Left colon (tissue), 2 donors: ENCODE measurements around the gene BTC. TPM values are rescaled to one million over a fixed set of nuclear protein-coding genes. Genes with fewer than 3 reads are reported as not detected.
"Not testable (repeated sequence)": the region's sequence is repeated elsewhere in the genome, so short reads cannot be mapped to it uniquely, and the experiment has no call there.

Source experiments
- ATAC-seq: fragments of 200-7000 bp; cut with Tn5 transposase; one replicate; pipeline ENCODE4 v1.9.1; 2020; ENCODE audit warnings: mild to moderate bottlenecking, moderate library complexity
- DNase-seq, 2 donors: peaks; one replicate each; pipeline ENCODE4 v3.0.0-alpha.2; 2020
- intact Hi-C, 2 donors: fragments of 100-400 bp; cut with DNase I in 1 of 2; cut with micrococcal nuclease in 1 of 2; formaldehyde crosslinking; loops; one replicate each; pipeline versions ENCODE4 v1.11.2 to v1.14.0; 2022; cut with DNase I, micrococcal nuclease
- long read RNA-seq: library from polyadenylated mRNA; unstranded; transcript quantifications from one replicate; pipeline ENCODE4 v2.0.0, GENCODE V29; 2021
- total RNA-seq, 2 donors: library from RNA; stranded (reverse); fragmentation: NEBNext Ultra II Directional; extraction: Animal tissue kit (Norgen Biotek cat#: 25700); gene quantifications; one replicate each; pipeline ENCODE4 v1.2.1, GENCODE V29; 2021
- donor health status: DM: no; HTN: no; CAD: no.
- donor health status: DM: yes; HTN: yes; CAD: no.

BTC gene, protein sequence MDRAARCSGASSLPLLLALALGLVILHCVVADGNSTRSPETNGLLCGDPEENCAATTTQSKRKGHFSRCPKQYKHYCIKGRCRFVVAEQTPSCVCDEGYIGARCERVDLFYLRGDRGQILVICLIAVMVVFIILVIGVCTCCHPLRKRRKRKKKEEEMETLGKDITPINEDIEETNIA
- 1 to 10 TPM; 2.9 to 7.2 TPM for total RNA-seq
- long read RNA-seq, transcript BTC-201 (6 exons, 2,816 nt), result major isoform, 6 of 9 reads
- long read RNA-seq, partial matches to known transcripts, result 3 of 9 reads
- long read RNA-seq, other reads (novel, unspliced or antisense), result 0 of 9 reads

DNA sequence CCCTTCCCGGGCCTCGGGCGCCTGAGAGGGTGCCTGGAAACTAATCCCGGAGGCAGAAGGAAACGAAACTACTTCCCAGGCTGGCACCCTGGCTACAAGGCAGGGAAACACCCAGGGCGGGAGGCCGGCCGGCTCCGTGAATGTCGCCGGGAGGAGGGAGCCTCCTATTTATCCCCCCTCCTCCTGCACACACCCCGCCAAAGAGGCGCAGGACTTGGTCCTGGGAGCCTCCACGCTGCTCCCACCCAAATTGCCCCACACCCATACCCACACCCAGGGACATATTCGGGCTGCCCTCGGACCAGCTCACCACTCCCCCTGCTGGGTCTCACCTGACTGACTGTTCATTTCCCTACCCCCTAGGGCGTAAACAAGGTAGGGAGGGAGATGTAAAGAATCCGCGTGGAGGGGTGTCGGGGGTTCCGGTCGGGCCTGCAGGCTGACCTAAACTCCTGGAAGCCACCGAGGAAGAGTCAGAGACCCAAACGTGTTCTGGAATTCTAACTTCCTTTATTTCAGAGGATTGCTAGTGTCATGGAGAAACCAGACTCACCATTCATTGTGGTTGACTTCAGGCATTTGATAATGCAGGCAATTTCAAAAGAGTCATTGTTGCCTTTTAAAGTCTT lies at the start of gene BTC:
BTC (minus strand) TSS at position 142 of the 629 bp plus-strand sequence. CDS start 198 bp downstream, outside the sequence.
- intact Hi-C loops, result loop anchor here in 1 of 2 donors (10.0 kb wide), 2 partner anchors 110 to 420 kb away; no protein-coding TSS in a partner anchor
- peak; percentile 72 to 76 for DNase-seq
- peak; percentile 83 for ATAC-seq

DNA sequence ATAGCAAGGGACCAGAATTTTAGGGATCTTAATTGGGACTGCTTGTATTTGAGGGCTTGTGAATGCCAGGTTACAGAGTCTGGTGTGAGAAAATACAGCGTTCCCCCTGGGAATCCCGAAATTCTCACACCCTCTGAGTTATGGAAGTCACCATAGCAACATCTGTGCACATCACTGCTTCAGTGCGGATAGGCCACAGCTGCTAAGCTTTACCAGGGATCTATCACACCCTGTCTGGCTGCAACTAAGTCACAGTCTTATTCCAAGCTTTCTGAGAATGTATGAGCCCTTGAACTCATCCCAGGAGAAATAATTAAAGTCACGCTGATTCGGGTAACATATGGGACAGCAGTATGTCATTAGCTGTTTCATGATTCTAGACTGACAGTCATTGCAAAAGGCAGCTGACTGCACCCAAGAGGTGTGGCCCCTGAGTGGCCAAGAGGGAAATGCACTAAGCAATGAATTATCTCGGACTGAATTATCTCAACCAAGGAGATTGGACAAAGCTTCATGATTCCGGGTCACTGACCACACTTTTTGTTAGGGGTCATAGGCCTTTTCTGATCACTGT lies 46.7 kb upstream of the BTC start:
- intact Hi-C loops, result no loop called here
- ATAC-seq (no peak), DNase-seq (no peak)

DNA sequence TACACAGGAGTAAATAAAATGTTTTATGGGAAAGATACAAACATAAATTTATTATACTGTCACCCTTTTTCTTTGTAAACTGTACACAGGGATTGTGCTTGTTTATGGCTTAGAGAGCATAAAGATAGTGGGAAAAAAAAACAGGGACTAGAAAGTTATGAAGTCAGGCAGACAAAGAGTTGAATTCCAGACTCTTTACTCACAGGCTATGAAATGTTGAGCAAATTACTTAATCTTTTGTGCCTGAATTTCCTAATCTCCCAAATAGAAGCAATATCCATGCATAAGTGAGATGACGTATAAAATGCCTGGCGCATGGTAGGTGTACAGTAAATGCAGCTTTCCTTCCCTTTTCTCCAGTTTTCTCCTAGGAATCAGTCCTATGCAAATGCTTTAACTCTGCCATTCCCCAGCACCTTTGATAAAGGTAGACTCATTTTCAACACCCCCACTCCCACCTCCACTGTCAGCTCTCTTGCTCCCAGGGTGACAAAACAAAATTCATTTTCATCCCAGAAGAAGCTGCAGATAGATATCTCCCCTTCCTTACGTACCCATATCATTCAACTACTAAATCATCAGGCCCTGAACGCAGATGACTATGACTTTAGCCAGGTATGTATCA lies 44.5 kb upstream of the BTC start:
- ATAC-seq, result no peak
- intact Hi-C loops, result no loop called here

DNA sequence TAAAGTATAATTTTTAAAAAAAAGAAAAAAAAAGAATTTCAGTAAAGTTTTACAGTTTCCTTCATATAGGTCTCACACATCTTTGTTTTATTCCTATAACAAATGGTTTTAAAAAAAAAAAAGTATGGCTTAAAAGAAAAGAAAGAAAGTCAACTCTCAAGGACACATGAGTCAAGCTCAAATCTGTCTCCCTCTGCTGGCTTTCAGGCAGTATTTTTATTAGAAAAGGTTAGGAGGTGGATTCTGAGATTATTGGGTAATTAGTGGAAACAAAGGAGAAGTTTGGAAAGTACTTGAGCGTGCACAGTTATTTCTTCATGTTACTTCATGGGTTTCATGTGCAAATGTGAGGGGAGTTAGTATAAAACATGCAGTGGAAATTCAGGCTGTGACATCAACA lies 36.6 kb upstream of the BTC start:
- intact Hi-C loops, result no loop called here
- ATAC-seq (no peak), DNase-seq (no peak)

More for the DNA sequence above, 44.5 kb upstream of the BTC start:
- DNase-seq, result no peak

DNA sequence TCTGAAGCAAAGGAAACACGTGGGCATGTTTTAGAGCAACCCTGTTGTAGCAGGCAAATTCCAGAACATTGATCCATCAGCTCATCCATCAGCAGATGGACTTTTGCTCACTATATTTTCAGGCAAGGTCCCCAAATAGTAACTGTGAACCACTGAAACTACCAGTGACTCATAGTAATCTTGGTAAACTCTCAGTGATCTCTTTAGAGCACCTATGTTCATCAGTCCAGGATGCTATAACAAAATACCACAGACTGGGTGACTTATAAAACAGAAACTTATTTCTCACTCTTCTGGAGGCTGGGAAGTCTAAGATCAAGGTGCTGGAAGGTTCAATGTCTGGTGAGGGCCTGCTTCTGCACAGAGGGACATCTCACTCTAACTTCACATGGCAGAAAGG lies 28.9 kb upstream of the BTC start:
- ATAC-seq (no peak), DNase-seq (no peak)
- intact Hi-C loops, result no loop called here

DNA sequence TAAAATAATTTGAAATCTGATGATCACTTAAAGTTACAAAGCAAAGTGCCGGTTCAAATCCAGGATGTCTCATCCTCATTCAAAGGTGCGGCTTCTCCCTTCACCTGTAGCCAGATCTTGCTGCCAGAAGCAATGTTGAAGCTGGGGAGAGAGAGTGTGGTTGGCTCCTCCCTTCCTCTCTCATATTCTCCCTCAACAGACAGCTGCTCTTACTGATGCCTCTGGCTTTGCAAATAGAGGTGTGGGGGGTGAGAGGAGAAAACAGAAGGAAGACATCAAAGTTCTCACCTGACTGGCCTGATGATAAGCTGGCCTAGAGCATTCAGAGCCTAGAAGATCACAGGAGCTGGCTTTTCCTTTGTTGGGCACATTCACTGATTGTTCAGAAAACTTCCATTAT lies 28.3 kb upstream of the BTC start:
- DNase-seq (no peak), ATAC-seq (no peak)
- intact Hi-C loops, result no loop called here

DNA sequence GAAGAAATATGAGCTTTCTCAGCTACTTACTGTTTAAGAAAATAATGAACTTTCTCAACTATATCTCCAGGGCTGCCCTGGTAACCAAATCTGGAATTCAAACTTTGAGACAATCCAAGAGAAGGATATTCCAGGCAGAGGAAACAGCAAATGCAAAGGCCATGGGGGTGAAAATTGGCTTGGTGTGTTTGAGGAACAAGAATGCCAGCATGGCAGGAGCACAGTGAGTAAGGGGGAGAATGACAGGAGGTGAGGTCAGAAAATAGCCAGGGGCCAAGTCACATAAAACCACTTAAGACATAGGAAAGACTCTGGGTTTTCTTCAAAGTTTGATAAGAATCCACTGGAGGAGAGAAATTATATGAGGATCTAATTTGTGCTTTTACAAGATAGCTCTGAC lies 27.2 kb upstream of the BTC start:
- intact Hi-C loops, result no loop called here
- no peak for ATAC-seq

DNA sequence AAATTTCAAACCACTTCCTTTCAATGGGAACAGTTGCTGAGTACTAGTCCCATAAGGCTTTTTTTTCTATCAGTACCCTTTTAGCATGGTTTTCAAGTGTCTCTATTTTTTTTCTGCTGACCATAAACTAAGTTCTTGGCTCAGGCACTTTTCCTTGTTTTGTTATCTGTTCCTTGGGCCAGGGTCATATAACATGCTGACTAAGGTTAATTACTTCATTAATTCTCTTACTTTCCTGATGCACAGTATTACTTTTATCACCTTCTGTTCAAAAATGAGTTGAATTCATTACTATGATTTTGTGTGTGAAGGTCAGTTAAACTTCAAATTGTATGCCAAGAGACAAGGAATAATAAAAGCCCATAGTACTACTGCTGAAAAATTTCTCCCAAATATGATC lies 19.7 kb upstream of the BTC start:
- intact Hi-C loops, result no loop called here
- no peak for DNase-seq
- ATAC-seq, result no peak

More for the DNA sequence above, 27.2 kb upstream of the BTC start:
- no peak for DNase-seq

DNA sequence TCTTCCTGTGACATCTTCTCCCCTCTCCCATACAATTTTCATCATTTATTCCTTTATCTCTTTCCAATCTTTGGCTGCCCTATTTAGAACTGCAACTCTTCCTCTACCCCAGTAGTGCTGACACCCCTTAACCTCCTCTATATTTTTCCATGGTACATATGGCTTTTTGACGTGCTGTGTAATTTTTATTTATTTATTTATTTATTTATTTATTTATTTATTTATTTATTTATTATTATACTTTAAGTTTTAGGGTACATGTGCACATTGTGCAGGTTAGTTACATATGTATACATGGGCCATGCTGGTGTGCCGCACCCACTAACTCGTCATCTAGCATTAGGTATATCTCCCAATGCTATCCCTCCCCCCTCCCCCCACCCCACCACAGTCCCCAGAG lies 17.7 kb upstream of the BTC start:
- ATAC-seq, DNase-seq, intact Hi-C loops: not testable (repeated sequence)

DNA sequence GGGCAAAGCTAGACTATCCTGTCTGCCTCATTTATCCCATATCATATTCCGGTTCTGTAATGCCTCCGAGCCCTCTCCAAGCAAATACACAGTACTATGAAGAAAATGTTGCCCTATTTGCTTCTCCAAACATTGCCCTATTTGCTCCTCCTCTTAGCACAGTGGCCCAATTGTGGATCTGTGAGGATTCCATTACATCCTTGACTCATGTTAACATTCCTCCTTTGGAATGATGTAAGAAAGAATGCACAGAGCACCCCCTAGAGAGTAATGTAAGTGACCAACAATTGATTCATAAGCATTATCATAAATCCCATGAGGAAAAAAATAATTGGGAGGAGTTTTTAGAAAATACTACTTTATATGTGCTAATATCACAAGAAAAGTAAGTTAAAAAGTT lies 11.3 kb upstream of the BTC start:
- ATAC-seq (no peak), DNase-seq (no peak)
- intact Hi-C loops, result no loop called here

DNA sequence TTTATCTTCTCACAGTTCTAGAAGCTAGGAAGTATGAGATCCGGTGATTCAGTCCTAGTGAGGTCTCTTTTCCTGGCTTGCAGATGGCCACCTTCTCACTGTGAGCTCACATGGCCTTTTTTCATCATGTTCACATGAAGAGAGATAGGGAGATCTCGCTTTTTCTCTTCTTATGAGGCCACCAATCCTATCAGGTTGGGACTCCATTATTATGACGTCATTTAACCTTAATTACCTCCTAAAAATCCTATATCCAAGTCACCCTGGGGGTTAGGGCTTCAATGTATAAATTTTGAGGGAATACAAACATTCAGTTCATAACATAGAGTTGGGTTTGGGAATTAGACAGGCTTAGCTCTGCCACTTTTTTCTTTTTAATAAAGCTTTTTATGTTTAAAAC lies 6.0 kb upstream of the BTC start:
- intact Hi-C loops, result no loop called here
- DNase-seq, result no peak

DNA sequence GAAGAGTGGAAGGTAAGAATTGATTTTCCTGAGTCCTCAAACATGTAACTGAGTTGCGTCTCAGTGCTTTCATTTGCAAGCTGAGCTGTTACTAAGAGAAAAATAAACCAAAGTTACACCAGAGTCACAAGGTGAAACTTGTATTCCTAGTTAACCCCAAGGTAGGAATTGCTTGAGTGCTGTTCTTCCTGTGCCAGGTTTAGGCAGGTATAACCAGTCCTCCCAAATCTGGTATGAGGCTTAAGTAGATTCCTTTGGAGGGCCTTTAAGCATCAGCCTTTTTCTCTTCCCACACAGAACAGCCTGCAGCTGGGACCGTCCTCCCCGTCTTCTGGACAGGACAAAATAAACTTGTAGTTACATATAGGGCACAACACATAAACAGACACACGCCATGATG lies 2.3 kb upstream of the BTC start:
- ATAC-seq, result no peak
- no peak for DNase-seq
- intact Hi-C loops, result loop anchor here in 1 of 2 donors (10.0 kb wide), 2 partner anchors 112 to 422 kb away; no protein-coding TSS in a partner anchor

More for the DNA sequence above, 6.0 kb upstream of the BTC start:
- no peak for ATAC-seq

DNA sequence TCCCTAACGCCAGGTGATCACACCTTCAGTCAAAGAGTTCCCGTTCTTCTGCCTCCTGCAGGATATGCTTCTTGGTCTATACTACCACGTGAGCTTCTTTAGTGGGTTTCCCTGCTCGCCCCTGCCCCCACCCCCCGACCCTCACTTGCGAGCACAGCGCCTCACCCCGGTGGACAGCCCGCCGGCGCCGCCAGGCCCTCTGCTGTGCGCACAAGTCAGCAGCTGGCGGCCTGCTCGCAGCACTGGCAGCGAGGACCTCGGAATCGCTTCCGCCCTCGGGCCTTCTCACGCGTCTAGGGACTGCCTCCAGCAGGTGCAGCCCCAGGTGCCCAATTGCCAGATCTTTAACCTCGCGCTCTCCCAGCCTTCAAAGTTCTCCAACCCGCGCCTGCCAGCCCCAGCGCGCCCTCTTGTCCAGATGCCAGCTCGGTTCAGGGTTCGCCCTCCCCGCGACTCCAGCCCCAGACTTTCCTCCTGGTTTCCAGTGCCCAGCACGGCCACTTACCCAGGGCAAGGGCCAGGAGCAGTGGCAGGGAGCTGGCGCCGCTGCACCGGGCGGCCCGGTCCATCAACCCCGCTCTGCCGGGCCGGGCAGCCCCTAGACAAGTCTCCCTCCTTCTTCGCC lies 454 bp downstream of the BTC start:
- DNase-seq (peak; percentile 79 to 81), ATAC-seq (peak; percentile 89)
- intact Hi-C loops, result loop anchor here in 1 of 2 donors (10.0 kb wide), 2 partner anchors 109 to 419 kb away; no protein-coding TSS in a partner anchor

DNA sequence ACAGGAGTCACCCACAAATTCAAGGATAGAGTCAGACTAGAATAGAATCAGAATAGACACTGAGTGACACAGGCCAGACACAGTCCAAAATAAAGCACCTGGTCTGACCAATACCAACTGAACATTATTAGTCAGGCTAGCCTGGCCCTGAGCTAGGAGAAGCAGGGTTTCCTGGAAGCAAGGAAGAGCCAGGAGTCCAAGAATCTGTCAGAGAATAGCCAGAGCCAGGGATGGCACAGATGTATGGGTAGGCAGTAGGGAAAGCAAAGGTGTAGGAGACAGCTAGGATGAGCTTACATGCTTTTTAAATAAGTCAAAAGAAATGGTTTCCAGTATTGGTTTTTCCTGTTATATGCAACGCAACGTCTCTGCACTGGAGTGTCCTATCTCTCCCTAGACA lies 3.7 kb downstream of the BTC start:
- ATAC-seq, result no peak
- peak in 1 of 2 donors; percentile 24 for DNase-seq
- intact Hi-C loops, result loop anchor here in 1 of 2 donors (10.0 kb wide), 2 partner anchors 106 to 416 kb away; no protein-coding TSS in a partner anchor

DNA sequence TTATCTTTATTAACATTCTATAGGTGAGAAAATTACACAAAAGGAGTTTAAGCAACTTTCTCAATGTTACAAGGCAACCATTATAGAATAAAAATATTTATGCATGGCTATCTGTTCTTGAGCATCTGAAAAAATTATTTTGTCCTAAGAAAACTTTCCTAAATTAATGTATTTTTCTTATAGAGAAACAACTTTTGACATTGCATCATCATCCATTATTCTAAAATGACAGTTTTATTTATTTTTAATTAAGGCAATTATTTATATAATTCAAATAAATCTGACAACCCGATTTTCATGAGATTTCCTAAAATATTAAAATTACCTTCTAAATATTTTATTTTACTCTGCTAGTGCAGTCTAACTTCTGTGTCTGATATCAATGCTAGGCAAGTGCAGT lies 4.8 kb downstream of the BTC start:
- DNase-seq (no peak), ATAC-seq (no peak)
- intact Hi-C loops, result no loop called here

DNA sequence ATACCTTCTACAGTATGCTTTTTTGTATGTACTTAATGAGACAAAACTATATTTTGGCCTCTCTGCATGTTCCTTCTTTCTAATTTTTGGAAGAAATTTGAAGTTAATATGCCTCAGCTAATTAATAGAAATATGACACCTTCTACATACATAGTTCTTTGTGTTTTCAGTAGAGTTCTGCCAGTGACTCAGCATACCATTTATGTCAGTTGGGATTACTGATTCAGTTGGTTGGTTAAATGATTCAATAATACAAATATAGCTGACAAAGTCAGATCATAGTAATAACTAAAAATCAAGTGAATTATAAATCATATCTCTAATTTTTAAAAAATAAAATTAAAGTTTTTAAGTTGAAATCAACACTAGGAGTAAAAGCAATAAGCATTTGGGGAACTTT lies 16.8 kb downstream of the BTC start:
- DNase-seq (no peak), ATAC-seq (no peak)
- intact Hi-C loops, result no loop called here

DNA sequence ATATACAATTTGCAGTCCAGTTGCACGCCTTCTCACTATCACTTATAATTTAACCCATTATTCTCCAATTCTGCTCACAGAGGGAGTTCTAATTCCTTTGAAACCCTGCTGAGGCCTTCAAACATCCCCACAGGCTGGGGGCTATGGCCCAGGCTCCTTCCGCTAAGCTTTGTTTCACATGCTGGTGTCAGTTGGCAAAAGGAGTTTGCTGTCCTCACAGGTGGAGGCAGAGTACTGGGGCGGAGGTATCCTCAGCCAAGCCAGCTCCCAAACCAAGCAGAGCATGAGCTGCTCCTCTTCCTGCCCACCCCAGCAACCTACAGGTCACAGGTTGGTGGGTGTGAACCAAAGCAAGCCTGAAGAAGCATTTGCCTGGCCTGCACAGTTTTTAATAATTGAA lies 21.5 kb downstream of the BTC start:
- ATAC-seq, result no peak
- intact Hi-C loops, result no loop called here
- no peak for DNase-seq

DNA sequence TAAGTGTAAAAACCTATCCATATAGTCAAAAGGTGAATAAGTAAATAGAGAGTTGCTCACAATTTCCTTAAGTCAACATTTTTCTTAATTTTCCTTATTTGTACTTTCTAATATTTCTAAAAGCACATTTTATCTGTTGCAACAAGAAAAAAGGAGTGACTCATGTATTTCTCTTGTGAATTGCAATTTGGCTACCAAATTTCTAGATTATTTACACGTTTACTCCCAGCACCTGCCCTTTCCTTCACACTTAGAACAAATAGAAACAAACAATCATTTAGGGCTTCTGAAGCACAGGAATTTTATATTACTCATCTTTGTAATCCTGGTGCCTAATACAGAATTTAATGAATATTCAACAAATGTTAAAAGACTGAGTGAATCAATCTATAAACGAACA lies 22.2 kb downstream of the BTC start:
- DNase-seq (no peak), ATAC-seq (no peak)
- intact Hi-C loops, result no loop called here

DNA sequence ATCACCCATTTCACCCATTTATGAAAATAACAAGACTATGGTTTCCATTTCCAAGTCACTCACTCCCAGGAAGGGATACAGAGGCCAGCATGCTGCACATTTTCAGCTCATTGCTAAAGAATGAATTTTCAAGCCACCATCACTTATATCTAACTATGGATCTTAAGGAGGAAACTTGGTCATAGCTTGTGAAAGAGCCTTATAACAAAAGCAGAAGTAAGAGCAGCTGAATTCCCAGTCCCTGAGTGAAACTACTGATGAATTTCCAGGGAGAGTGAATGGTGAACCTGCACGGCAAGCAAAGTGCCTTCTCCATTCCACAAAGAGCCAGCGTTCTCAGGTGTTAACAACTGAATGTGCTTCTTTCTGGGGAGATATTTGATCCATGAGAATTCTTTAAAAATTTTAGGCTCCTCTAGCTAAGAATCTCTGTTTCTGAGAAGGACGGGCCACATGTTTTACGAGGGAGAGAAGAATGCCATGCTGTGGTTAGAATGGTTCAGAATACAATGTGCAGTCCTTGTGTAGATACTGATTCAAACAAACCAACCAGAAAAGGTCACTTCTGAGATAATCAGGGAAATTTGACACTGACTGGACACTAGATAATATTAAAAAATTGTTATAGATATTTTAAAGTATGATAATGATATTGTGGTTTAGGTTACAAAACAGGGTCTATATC lies 24.0 kb downstream of the BTC start:
- ATAC-seq, result no peak

More for the DNA sequence above, 24.0 kb downstream of the BTC start:
- DNase-seq, result no peak
- intact Hi-C loops, result no loop called here
